Osteocyte (in vitro differentiated cells): ENCODE results near the gene ZC3H14. TPM values are rescaled to one million over a fixed set of nuclear protein-coding genes. Genes with fewer than 3 reads are reported as not detected.

ENCODE experiments used
- DNase-seq: peaks from one replicate; pipeline ENCODE4 v3.0.0; 2021; ENCODE audit warnings: mixed read lengths; ENCODE audit not compliant: unreplicated experiment; ENCODE audit errors: extremely low spot score
- H3K27ac Mint-ChIP-seq: one replicate; pipeline ENCODE4 v1.8.0; 2021; ENCODE audit warnings: mild to moderate bottlenecking, mixed read lengths; ENCODE audit not compliant: unreplicated experiment
- H3K27me3 Mint-ChIP-seq: one replicate; pipeline ENCODE4 v1.8.0; 2021; ENCODE audit warnings: mixed read lengths; ENCODE audit not compliant: unreplicated experiment
- H3K36me3 Mint-ChIP-seq: one replicate; pipeline ENCODE4 v1.8.0; 2021; ENCODE audit warnings: mixed read lengths; ENCODE audit not compliant: unreplicated experiment
- H3K4me1 Mint-ChIP-seq: one replicate; pipeline ENCODE4 v1.8.0; 2021; ENCODE audit warnings: mixed read lengths; ENCODE audit not compliant: unreplicated experiment
- H3K4me3 Mint-ChIP-seq: one replicate; pipeline ENCODE4 v1.8.0; 2021; ENCODE audit warnings: mild to moderate bottlenecking, moderate library complexity, mixed read lengths; ENCODE audit not compliant: unreplicated experiment
- H3K9me3 Mint-ChIP-seq: one replicate; pipeline ENCODE4 v1.8.0; 2021; ENCODE audit warnings: mixed read lengths; ENCODE audit not compliant: unreplicated experiment
- total RNA-seq: library from RNA; stranded (reverse); gene quantifications from 2 replicates; pipeline ENCODE4 v1.2.1, GENCODE V29; 2021
- TF ChIP-seq, protein P1 (sequence below): fragments of 200-600 bp; sonication (generic); IDR thresholded peaks from 2 replicates; pipeline ENCODE4 v1.5.0; 2021; ENCODE audit warnings: antibody characterized with exemption, mild to moderate bottlenecking, moderate library complexity

The ZC3H14 gene
- total RNA-seq, 1 donor from 2014 or later: 63.1 TPM

DNA sequence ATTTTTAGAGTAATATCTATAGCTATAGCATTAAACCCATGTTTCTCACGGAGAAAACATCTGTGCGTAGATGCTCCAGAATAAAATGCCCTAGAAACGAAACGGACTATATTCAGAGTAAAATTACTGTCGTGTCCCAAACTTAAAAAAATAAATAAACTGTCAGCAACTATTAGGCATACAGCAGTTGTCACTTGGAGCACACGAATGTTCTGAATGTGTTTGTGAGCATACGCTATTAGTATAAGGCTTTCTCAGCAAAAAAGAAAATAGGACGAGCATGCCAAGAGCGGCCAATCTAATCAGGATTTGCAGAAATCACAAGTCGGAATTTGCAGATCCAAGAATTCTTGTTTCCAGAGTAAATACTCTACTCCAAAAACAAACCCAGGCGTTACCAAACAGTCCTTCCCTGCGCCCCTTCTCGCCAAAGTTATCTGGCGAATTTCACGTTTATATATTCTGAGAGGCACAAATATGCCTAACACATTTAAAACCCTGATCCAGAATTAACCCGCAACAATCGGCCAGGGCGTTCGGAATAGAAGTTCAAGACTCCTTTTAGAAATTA, 8.9 kb upstream of the ZC3H14 start:
- Mint-ChIP-seq H3K27me3 (no peaks in the 10 kb centered on the region), H3K27ac (peak overlapping the region; percentile 91), H3K36me3 (peaks cover 4% of the 10 kb centered on the region), H3K4me1 (peaks cover 34% of the 10 kb centered on the region), H3K4me3 (peak overlapping the region; percentile 91), H3K9me3 (no peaks in the 10 kb centered on the region)
- TF ChIP-seq, protein P1, sequence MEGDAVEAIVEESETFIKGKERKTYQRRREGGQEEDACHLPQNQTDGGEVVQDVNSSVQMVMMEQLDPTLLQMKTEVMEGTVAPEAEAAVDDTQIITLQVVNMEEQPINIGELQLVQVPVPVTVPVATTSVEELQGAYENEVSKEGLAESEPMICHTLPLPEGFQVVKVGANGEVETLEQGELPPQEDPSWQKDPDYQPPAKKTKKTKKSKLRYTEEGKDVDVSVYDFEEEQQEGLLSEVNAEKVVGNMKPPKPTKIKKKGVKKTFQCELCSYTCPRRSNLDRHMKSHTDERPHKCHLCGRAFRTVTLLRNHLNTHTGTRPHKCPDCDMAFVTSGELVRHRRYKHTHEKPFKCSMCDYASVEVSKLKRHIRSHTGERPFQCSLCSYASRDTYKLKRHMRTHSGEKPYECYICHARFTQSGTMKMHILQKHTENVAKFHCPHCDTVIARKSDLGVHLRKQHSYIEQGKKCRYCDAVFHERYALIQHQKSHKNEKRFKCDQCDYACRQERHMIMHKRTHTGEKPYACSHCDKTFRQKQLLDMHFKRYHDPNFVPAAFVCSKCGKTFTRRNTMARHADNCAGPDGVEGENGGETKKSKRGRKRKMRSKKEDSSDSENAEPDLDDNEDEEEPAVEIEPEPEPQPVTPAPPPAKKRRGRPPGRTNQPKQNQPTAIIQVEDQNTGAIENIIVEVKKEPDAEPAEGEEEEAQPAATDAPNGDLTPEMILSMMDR: no peak
- no peak for DNase-seq

GRCh38 chr14:88554457-88555286, 8.2 kb upstream of the ZC3H14 start, which contains the start of gene PTPN21:
Gene PTPN21 (minus strand): TSS chr14:88555007. CDS start chr14:88550417, 4,590 bp downstream.
- peaks cover 34% of the 10 kb centered on the region for H3K4me1 Mint-ChIP-seq
- H3K36me3 Mint-ChIP-seq: peaks cover 1% of the 10 kb centered on the region
- no peaks in the 10 kb centered on the region for H3K9me3 Mint-ChIP-seq
- H3K27me3 Mint-ChIP-seq: no peaks in the 10 kb centered on the region
- peak within 1 kb of the TSS; percentile 91 for H3K4me3 Mint-ChIP-seq
- TF ChIP-seq, protein P1: peak; percentile 9
- DNase-seq: peak; percentile 88
- peak within 1 kb of the TSS; percentile 91 for H3K27ac Mint-ChIP-seq

DNA sequence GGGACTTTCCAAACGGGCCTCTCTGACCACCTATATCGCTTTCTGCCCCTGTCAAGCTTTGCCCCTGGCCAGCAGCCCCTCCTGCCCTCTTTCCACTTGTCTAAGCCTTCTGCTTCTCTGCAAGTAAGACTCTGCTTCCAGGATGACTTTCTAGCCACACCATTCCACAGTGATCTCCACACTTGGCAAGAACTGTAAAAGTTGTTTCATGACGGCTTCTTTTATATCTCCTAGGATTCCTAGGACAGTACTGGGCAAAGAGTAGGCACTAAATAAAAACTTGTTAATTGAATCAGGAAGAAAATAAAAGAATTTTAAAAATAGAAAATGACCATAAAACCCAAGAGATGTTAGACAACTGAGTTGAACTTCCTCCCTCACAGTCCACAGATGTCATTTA, 6.3 kb upstream of the ZC3H14 start:
- no peak for DNase-seq
- Mint-ChIP-seq H3K4me3 (no peak overlapping the region), H3K27me3 (no peaks in the 10 kb centered on the region)

GRCh38 chr14:88559852-88560251, 3.0 kb upstream of the ZC3H14 start:
- no peak for DNase-seq
- Mint-ChIP-seq H3K27me3 (no peaks in the 10 kb centered on the region), H3K4me1 (peaks cover 27% of the 10 kb centered on the region), H3K4me3 (no peak overlapping the region), H3K36me3 (peaks cover 1% of the 10 kb centered on the region), H3K27ac (no peak overlapping the region), H3K9me3 (no peaks in the 10 kb centered on the region)
- TF ChIP-seq, protein P1: peak; percentile 56

More for the DNA sequence above, 6.3 kb upstream of the ZC3H14 start:
- Mint-ChIP-seq H3K4me1 (peaks cover 28% of the 10 kb centered on the region), H3K36me3 (no peaks in the 10 kb centered on the region), H3K9me3 (no peaks in the 10 kb centered on the region), H3K27ac (no peak overlapping the region)
- TF ChIP-seq, protein P1: no peak

GRCh38 chr14:88562532-88562830, 356 bp upstream of the ZC3H14 start:
- H3K9me3 Mint-ChIP-seq: no peaks in the 10 kb centered on the region
- peaks cover 21% of the 10 kb centered on the region for H3K4me1 Mint-ChIP-seq
- peak overlapping the region; percentile 60 for H3K27ac Mint-ChIP-seq
- H3K36me3 Mint-ChIP-seq: peaks cover 3% of the 10 kb centered on the region
- TF ChIP-seq, protein P1: peak; percentile 5
- peak overlapping the region; percentile 82 for H3K4me3 Mint-ChIP-seq
- H3K27me3 Mint-ChIP-seq: no peaks in the 10 kb centered on the region
- DNase-seq: no peak
